GM12801 (cell line): ENCODE data around the gene RCOR1.

ENCODE experiments used
- CTCF ChIP-seq: IDR thresholded peaks from one replicate; pipeline ENCODE4 v1.5.1; 2011; ENCODE audit warnings: control low read depth; ENCODE audit not compliant: insufficient read length; ENCODE audit errors: extremely low read depth

RCOR1 gene

GRCh38 chr14:102777711-102778337 lies 185.4 kb downstream of the RCOR1 start:
- TF ChIP-seq CTCF = no peak

- no peak for TF ChIP-seq CTCF
These were observed 186.1 kb downstream of the RCOR1 start for GRCh38 chr14:102778338-102779083.

- no peak for TF ChIP-seq CTCF
These were observed 186.6 kb downstream of the RCOR1 start for GRCh38 chr14:102779084-102779462.

GRCh38 chr14:102779574-102780315 lies 187.3 kb downstream of the RCOR1 start:
- TF ChIP-seq CTCF = no peak
